Progenitor cell of endocrine pancreas (in vitro differentiated cells): ENCODE data around the gene USP27X. TPM values are rescaled to one million over a fixed set of nuclear protein-coding genes. Genes with fewer than 3 reads are reported as not detected.

Experiments
- DNase-seq: peaks from one replicate; pipeline ENCODE4 v3.0.0; 2021; ENCODE audit warnings: low spot score; ENCODE audit not compliant: unreplicated experiment
- H3K27ac Mint-ChIP-seq: 2 replicates; pipeline ENCODE4 v1.8.0; 2021; ENCODE audit warnings: mild to moderate bottlenecking, moderate library complexity, mixed read lengths
- H3K27me3 Mint-ChIP-seq: 2 replicates; pipeline ENCODE4 v1.8.0; 2021; ENCODE audit warnings: mixed read lengths
- H3K36me3 Mint-ChIP-seq: 2 replicates; pipeline ENCODE4 v1.8.0; 2022; ENCODE audit warnings: mixed read lengths; ENCODE audit not compliant: insufficient read depth
- H3K4me1 Mint-ChIP-seq: 2 replicates; pipeline ENCODE4 v1.8.0; 2021; ENCODE audit warnings: low read depth, mixed read lengths
- H3K4me3 Mint-ChIP-seq: 2 replicates; pipeline ENCODE4 v1.8.0; 2021; ENCODE audit warnings: low read depth, mild to moderate bottlenecking, moderate library complexity, mixed read lengths
- H3K9me3 Mint-ChIP-seq: 2 replicates; pipeline ENCODE4 v1.8.0; 2021; ENCODE audit warnings: low read depth, mixed read lengths
- total RNA-seq: library from RNA; stranded (reverse); gene quantifications from 2 replicates; pipeline ENCODE4 v1.2.1, GENCODE V29; 2021
- TF ChIP-seq, protein P1 (sequence below): fragments of 200-600 bp; sonication (generic); IDR thresholded peaks from one replicate; pipeline ENCODE4 v1.5.0; 2021; ENCODE audit warnings: antibody characterized with exemption, mild to moderate bottlenecking; ENCODE audit not compliant: unreplicated experiment

Gene USP27X
- total RNA-seq, 1 donor from 2014 or later = 7.4 TPM

DNA sequence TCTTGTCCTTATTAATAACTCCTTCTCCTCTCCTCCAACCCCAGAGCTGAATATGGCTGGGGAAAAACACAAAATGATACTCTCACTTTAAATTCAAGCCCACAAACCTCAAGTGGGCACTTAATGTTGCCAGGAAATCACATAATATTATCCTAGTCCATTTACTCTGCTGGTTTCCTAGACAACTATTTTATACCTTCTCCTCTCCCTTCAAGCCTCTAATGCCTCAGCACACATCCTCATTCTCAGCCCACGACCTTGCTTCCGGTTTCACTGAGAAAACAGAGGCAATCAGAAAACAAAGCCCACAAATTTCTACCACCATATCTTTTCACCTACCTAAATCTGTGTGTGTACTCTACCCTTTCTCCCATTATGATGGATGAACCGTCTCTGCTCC lies 31.1 kb downstream of the USP27X start:
- DNase-seq = no peak
- Mint-ChIP-seq H3K27ac (no peak overlapping the region), H3K9me3 (peaks cover 15% of the 10 kb centered on the region), H3K4me1 (no peaks in the 10 kb centered on the region), H3K27me3 (no peaks in the 10 kb centered on the region), H3K36me3 (no peaks in the 10 kb centered on the region), H3K4me3 (no peak overlapping the region)
- TF ChIP-seq, protein P1, sequence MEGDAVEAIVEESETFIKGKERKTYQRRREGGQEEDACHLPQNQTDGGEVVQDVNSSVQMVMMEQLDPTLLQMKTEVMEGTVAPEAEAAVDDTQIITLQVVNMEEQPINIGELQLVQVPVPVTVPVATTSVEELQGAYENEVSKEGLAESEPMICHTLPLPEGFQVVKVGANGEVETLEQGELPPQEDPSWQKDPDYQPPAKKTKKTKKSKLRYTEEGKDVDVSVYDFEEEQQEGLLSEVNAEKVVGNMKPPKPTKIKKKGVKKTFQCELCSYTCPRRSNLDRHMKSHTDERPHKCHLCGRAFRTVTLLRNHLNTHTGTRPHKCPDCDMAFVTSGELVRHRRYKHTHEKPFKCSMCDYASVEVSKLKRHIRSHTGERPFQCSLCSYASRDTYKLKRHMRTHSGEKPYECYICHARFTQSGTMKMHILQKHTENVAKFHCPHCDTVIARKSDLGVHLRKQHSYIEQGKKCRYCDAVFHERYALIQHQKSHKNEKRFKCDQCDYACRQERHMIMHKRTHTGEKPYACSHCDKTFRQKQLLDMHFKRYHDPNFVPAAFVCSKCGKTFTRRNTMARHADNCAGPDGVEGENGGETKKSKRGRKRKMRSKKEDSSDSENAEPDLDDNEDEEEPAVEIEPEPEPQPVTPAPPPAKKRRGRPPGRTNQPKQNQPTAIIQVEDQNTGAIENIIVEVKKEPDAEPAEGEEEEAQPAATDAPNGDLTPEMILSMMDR = no peak

DNA sequence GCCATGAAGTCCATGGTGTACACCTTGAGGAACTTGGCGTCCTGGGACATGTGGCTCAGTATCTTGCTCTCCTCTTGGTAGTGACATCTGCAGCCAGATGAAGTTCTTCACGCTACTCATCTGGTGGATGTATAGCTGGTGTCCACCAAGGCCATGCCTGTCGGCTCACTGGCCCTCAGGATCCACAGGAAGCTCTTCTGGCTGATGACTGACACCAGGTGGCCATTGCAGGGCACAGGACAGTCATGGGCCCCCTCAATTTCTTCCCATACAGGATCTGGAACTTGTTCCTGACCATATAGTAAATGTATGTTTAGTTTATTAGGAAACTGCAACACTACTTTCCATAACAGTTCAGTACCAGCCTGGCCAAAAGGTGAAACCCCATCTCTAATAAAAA lies 32.8 kb downstream of the USP27X start:
- Mint-ChIP-seq H3K27me3 (no peaks in the 10 kb centered on the region), H3K4me1 (no peaks in the 10 kb centered on the region), H3K4me3 (no peak overlapping the region), H3K36me3 (no peaks in the 10 kb centered on the region), H3K27ac (no peak overlapping the region), H3K9me3 (peaks cover 13% of the 10 kb centered on the region)
- TF ChIP-seq, protein P1 = no peak
- no peak for DNase-seq

DNA sequence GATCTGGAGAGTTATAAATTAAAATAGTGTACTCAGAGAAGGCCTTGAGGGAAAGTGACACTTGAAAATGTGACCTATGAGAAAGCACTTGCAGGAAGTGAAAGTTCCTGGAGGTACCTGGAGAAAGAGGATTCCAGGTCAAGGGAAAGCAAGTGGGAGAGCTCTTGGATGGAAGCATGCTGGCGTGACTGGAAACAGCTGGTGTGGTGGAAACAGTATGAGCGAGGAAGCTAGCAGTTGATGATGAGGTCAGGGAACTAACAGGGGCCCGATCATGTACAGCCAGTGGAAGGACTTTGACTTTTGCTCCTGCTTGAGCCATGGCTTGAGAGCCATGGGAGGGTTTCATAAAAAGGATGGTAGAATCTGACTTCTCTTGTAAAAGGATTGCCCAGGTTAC lies 33.6 kb downstream of the USP27X start:
- Mint-ChIP-seq H3K9me3 (peaks cover 9% of the 10 kb centered on the region), H3K36me3 (no peaks in the 10 kb centered on the region), H3K4me1 (no peaks in the 10 kb centered on the region), H3K27me3 (no peaks in the 10 kb centered on the region), H3K27ac (no peak overlapping the region), H3K4me3 (no peak overlapping the region)
- no peak for DNase-seq
- TF ChIP-seq, protein P1 = no peak

DNA sequence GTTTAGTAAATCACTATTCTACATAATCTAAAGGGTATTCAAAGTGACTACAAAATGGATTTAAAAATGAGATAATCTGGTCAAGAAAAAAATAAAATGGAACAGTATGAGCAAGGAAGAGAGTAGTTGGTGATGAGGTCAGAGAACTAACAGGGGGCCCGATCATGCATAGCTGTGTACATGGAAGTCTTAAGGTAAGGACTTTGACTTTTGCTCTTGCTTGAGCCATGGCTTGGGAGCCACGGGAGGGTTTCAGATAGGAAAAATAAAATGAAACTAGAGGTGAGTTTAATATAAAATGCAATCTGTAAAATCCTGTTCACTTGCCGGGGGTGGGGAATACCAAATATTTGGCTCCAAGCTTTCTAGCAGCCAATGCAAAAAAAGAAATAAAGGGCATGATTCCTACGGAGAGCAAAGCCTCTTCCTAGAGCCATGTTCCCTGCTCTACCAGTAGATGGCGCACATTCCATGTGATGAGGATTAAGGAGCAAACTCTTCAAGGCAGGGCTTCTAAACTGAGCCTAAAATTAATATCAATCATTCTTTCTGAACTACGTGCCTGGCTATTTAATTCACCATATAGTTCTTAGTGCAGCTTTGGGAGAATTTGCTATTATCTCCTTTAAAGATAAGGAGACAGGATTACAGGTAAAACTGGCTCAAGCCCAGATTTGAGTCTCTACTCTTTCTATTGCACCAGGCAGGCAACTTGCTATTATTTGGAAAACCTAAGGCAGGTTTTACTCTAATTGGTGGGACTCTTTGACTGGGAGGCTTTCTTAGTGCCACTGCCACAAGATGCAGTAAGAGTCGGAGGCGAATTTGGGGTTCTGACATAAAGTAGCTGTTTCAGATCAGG lies 36.3 kb downstream of the USP27X start:
- TF ChIP-seq, protein P1 = peak; percentile 79
- Mint-ChIP-seq H3K36me3 (no peaks in the 10 kb centered on the region), H3K4me3 (no peak overlapping the region), H3K27me3 (no peaks in the 10 kb centered on the region), H3K27ac (no peak overlapping the region), H3K4me1 (no peaks in the 10 kb centered on the region), H3K9me3 (peaks cover 6% of the 10 kb centered on the region)
- DNase-seq = no peak

DNA sequence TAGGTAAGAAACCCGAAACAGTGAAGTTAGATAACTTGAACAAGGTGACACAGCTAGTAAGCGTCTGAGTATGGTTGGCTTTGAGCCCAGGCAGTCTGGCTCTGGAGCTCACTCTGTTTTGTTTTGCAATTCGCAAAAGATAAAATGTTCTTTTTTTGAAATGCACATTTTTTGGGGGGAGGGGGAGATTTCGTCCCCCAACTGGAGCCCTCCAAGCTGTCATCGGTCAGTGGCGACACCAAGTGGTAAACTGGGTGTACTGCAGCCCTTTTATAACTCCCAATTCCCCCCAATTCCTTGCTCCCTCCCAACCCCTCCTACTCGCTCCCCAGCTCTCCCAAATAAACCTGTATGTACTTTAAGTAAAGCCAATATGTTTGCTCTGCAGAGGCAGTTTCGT lies 40.3 kb downstream of the USP27X start:
- H3K4me1 Mint-ChIP-seq = peaks cover 9% of the 10 kb centered on the region
- H3K36me3 Mint-ChIP-seq = no peaks in the 10 kb centered on the region
- TF ChIP-seq, protein P1 = peak; percentile 68
- H3K4me3 Mint-ChIP-seq = no peak overlapping the region
- DNase-seq = peak; percentile 16
- peaks cover 8% of the 10 kb centered on the region for H3K9me3 Mint-ChIP-seq
- no peaks in the 10 kb centered on the region for H3K27me3 Mint-ChIP-seq
- H3K27ac Mint-ChIP-seq = no peak overlapping the region
